A673 (cell line): ENCODE data around the gene KCNJ15.

ENCODE experiments used
- CTCF ChIP-seq: fragments of 300-800, 200-600 bp; sonication (generic); conservative IDR thresholded peaks from 2 replicates; pipeline ENCODE4 v1.5.1; 2017; ENCODE audit warnings: low read depth, mild to moderate bottlenecking, antibody characterized with exemption, low read length, moderate library complexity, mixed read lengths
- EZH2 ChIP-seq: fragments of 200-600 bp; sonication (generic); IDR thresholded peaks from 2 replicates; pipeline ENCODE4 v1.6.1; 2017; ENCODE audit warnings: borderline replicate concordance, low read depth, mild to moderate bottlenecking, mixed read lengths, antibody characterized with exemption, low read length; ENCODE audit not compliant: poor library complexity, severe bottlenecking

GRCh38 chr21:38298832-38299231 is 42.0 kb downstream of the KCNJ15 start:
- TF ChIP-seq CTCF (no peak), EZH2 (no peak)
